Fibroblast of the conjunctiva (primary cell): Measurements from ENCODE around the gene ZHX3.
A peak's percentile ranks its signal among the peaks of the same experiment; 100 is the strongest.

ENCODE experiments used
- DNase-seq: peaks from one replicate; pipeline ENCODE4 v3.0.0-alpha.2; 2010; ENCODE audit warnings: low read depth

The ZHX3 gene

GRCh38 chr20:41317546-41318270 lies at the start of gene ZHX3:
ZHX3 (minus strand) TSS chr20:41317731; CDS start chr20:41204916, 112,815 bp downstream.
- peak; percentile 95 for DNase-seq

- DNase-seq, result no peak
Measured at GRCh38 chr20:41367393-41367695, 49.8 kb upstream of the ZHX3 start.

- no peak for DNase-seq
Measured at GRCh38 chr20:41366546-41367392, 49.2 kb upstream of the ZHX3 start, which contains the start of gene EMILIN3. EMILIN3 (minus strand) TSS chr20:41366818; CDS start chr20:41366634, 184 bp downstream.

- DNase-seq, result no peak
Measured at GRCh38 chr20:41365777-41366545, 48.4 kb upstream of the ZHX3 start.

GRCh38 chr20:41364967-41365765 lies 47.6 kb upstream of the ZHX3 start:
- DNase-seq, result no peak

- DNase-seq, result no peak
Measured at GRCh38 chr20:41364236-41364855, 46.8 kb upstream of the ZHX3 start.

- no peak for DNase-seq
Measured at GRCh38 chr20:41363601-41364000, 46.1 kb upstream of the ZHX3 start.

GRCh38 chr20:41362748-41363140 lies 45.2 kb upstream of the ZHX3 start:
- DNase-seq, result no peak

GRCh38 chr20:41361757-41362747 lies 44.5 kb upstream of the ZHX3 start:
- no peak for DNase-seq

- DNase-seq, result no peak
Measured at GRCh38 chr20:41360831-41361756, 43.6 kb upstream of the ZHX3 start.

GRCh38 chr20:41359541-41360011 lies 42.0 kb upstream of the ZHX3 start:
- DNase-seq, result no peak

GRCh38 chr20:41358717-41359116 lies 41.2 kb upstream of the ZHX3 start:
- no peak for DNase-seq

GRCh38 chr20:41358230-41358629 lies 40.7 kb upstream of the ZHX3 start:
- DNase-seq, result no peak

GRCh38 chr20:41357424-41358163 lies 40.1 kb upstream of the ZHX3 start:
- DNase-seq, result no peak

GRCh38 chr20:41356951-41357350 lies 39.4 kb upstream of the ZHX3 start:
- DNase-seq, result no peak

GRCh38 chr20:41355598-41356203 lies 38.2 kb upstream of the ZHX3 start:
- no peak for DNase-seq

- no peak for DNase-seq
Measured at GRCh38 chr20:41355192-41355591, 37.7 kb upstream of the ZHX3 start.

GRCh38 chr20:41353530-41353929 lies 36.0 kb upstream of the ZHX3 start:
- DNase-seq, result no peak
